Large intestine (tissue), 3 donors: Measurements from ENCODE around the gene CTR9. TPM values are rescaled to one million over a fixed set of nuclear protein-coding genes. Genes with fewer than 3 reads are reported as not detected.

Experiments used
- DNase-seq, 2 donors: peaks; one replicate each; pipeline versions ENCODE4 v3.0.0 to v3.0.0-alpha.2; 2013
- H3K27ac ChIP-seq: one replicate; pipeline ENCODE4 v1.5.1; 2013; ENCODE audit warnings: low read length
- H3K27me3 ChIP-seq: 2 replicates; pipeline ENCODE4 v1.6.1; 2013; ENCODE audit warnings: low read length; ENCODE audit not compliant: control insufficient read depth, insufficient read depth
- H3K36me3 ChIP-seq: 2 replicates; pipeline ENCODE4 v1.6.1; 2013; ENCODE audit warnings: low read length; ENCODE audit not compliant: control insufficient read depth, insufficient read depth
- H3K4me1 ChIP-seq: one replicate; pipeline ENCODE4 v1.6.1; 2013; ENCODE audit warnings: low read length; ENCODE audit not compliant: control insufficient read depth, insufficient read depth
- H3K4me3 ChIP-seq: one replicate; pipeline ENCODE4 v1.5.1; 2013; ENCODE audit warnings: low read length
- H3K9me3 ChIP-seq: one replicate; pipeline ENCODE4 v1.6.1; 2013; ENCODE audit warnings: mild to moderate bottlenecking, low read depth, low read length, moderate library complexity; ENCODE audit not compliant: control insufficient read depth
- WGBS: methylation state at CpG from one replicate; pipeline ENCODE4 v1.1.5; 2013; ENCODE audit warnings: low lambda C conversion rate; ENCODE audit not compliant: insufficient coverage; 5-methylcytosine and 5-hydroxymethylcytosine counted together
- polyA plus RNA-seq: library from polyadenylated mRNA; unstranded; fragments of 120-200 nt; gene quantifications from one replicate; pipeline ENCODE4 v1.2.1, GENCODE V29; 2013

Gene CTR9
- polyA plus RNA-seq, 1 donor = 40.0 TPM

- DNase-seq = no peak
- no CpG with 5 or more reads among the region's 4 CpGs for WGBS
- Histone ChIP-seq H3K4me3 (no peak overlapping the region), H3K27me3 (no peaks in the 10 kb centered on the region), H3K9me3 (no peaks in the 10 kb centered on the region), H3K27ac (no peak overlapping the region), H3K36me3 (no peaks in the 10 kb centered on the region), H3K4me1 (no peaks in the 10 kb centered on the region)
Observed at GRCh38 chr11:10722307-10722706, 28.7 kb upstream of the CTR9 start.

GRCh38 chr11:10725114-10725906 lies 25.7 kb upstream of the CTR9 start:
- H3K4me1 ChIP-seq = no peaks in the 10 kb centered on the region
- H3K27me3 ChIP-seq = peaks cover 2% of the 10 kb centered on the region
- WGBS = no CpG with 5 or more reads among the region's 9 CpGs
- H3K27ac ChIP-seq = no peak overlapping the region
- H3K9me3 ChIP-seq = no peaks in the 10 kb centered on the region
- no peak overlapping the region for H3K4me3 ChIP-seq
- DNase-seq = no peak
- H3K36me3 ChIP-seq = no peaks in the 10 kb centered on the region

GRCh38 chr11:10725907-10726253 lies 25.2 kb upstream of the CTR9 start:
- Histone ChIP-seq H3K9me3 (no peaks in the 10 kb centered on the region), H3K36me3 (no peaks in the 10 kb centered on the region), H3K4me3 (no peak overlapping the region), H3K27ac (no peak overlapping the region), H3K27me3 (peaks cover 2% of the 10 kb centered on the region), H3K4me1 (no peaks in the 10 kb centered on the region)
- no peak for DNase-seq

DNA sequence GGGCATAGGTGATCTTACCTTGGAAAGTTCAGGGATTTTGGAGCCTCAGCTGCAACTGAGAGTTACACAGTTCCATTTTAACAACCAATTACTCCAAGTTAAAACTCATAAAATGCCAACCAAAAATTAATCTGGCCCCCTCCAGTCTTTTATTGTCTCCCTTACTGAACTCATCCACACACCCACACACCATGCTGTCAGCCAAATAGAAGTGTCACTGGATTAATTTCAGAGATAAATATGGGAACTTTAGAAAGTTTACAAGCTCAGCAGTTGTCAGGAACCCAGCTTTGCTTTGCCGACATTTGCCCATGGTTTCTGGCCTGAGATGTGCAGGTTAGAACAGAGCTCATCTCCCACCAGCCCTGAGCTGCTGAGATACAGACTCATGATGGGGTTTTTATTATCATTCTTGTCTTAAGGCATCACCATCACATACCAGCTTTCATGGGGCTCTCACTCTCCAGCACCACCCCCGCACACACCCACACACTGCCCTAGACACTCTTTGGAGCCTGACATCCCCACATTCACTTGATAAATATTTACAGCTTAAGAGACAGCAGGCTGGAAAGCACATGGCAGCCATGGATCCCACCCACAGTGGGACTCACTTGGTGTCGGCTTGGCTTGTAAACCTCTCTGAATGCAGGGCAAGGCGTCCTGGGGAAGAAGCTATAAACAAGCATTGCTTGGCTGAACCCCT lies 23.7 kb upstream of the CTR9 start:
- Histone ChIP-seq H3K27me3 (peaks cover 2% of the 10 kb centered on the region), H3K9me3 (peaks cover 5% of the 10 kb centered on the region), H3K27ac (no peak overlapping the region), H3K4me1 (no peaks in the 10 kb centered on the region), H3K36me3 (no peaks in the 10 kb centered on the region), H3K4me3 (no peak overlapping the region)
- no CpG with 5 or more reads among the region's 4 CpGs for WGBS
- no peak for DNase-seq

DNA sequence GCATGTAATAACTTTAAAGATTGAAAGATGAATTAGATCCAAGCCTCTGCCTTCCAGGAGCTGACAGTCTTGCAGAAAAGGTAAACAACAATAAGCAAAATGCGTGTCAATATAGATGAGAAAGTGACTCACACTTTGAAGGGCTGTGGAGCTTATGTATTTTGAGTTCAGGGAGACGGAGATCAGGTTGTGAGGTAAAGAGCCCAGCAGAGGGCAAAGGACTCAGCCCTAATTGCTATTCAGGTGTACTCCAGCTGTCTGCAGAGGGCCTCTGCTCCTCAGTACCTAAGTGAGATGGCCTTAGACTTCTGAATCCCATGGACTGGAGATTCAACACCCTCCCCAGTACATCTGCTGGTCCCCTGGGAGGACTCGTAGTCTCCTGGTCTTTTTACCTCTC lies 22.9 kb upstream of the CTR9 start:
- Histone ChIP-seq H3K4me3 (no peak overlapping the region), H3K27ac (no peak overlapping the region), H3K36me3 (no peaks in the 10 kb centered on the region), H3K9me3 (peaks cover 5% of the 10 kb centered on the region), H3K4me1 (no peaks in the 10 kb centered on the region), H3K27me3 (peaks cover 2% of the 10 kb centered on the region)
- WGBS = 100% methylated on average over 1 of the region's 3 CpGs
- DNase-seq = no peak

GRCh38 chr11:10728789-10729472 lies 22.1 kb upstream of the CTR9 start:
- Histone ChIP-seq H3K4me3 (peak overlapping the region; percentile 38), H3K9me3 (peaks cover 5% of the 10 kb centered on the region), H3K27me3 (peaks cover 2% of the 10 kb centered on the region), H3K36me3 (no peaks in the 10 kb centered on the region), H3K4me1 (no peaks in the 10 kb centered on the region), H3K27ac (peak overlapping the region; percentile 32)
- no CpG with 5 or more reads among the region's 20 CpGs for WGBS
- peak in 1 of 2 donors; percentile 10 for DNase-seq

DNA sequence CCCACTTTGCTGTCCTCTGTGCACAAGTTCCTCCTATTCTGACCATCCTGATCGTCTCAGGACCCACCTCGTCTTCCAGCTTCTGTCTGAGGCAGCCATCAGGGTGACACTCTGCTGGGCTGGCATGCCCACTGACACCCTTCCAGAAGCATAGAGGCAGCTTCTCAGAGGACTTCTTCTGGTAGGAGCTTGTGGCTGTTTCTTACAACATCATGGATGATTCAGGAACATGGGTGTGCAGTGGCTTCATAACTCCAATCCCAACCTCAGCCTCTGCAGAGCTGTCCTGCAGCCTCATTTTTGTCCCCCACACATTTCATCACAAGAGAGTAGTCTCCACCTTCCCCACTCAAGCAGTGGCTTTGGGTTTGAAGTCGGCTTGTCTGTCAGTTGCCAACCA lies 20.9 kb upstream of the CTR9 start:
- no peak for DNase-seq
- WGBS = no CpG with 5 or more reads among the region's 3 CpGs
- Histone ChIP-seq H3K4me1 (no peaks in the 10 kb centered on the region), H3K9me3 (peaks cover 5% of the 10 kb centered on the region), H3K27ac (no peak overlapping the region), H3K27me3 (peaks cover 2% of the 10 kb centered on the region), H3K36me3 (no peaks in the 10 kb centered on the region), H3K4me3 (no peak overlapping the region)

DNA sequence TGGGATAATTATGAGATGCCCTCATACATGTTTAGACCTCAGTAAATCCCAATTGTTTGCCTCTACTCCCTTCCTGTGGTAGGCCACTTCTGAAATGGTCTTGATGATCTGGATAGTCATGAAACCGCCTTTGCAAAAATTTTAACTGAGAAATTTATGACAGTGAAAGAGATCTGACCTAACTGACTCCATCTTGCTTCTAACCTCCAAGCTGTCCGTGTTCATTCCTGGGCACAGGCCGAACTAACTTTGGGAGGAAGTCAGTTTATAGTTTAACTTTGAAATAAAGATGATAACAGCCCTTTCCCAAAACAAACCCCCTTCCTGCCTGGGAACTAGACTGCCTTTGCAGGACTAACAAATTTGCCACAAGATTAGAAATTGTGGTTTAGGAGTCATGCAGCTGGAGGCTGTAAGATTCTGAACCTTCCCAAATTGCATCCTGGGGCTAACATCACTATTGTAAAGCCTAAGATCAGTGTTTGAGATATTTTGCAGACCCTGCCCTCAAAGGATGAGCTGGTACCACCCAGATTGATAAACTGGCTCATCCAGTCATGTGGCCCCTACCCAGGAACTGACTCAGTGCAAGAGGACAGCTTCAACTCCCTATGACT lies 19.9 kb upstream of the CTR9 start:
- Histone ChIP-seq H3K4me3 (no peak overlapping the region), H3K4me1 (peaks cover 4% of the 10 kb centered on the region), H3K27me3 (peaks cover 2% of the 10 kb centered on the region), H3K9me3 (peaks cover 5% of the 10 kb centered on the region), H3K27ac (no peak overlapping the region), H3K36me3 (no peaks in the 10 kb centered on the region)
- DNase-seq = no peak
- no CpG with 5 or more reads among the region's 3 CpGs for WGBS

DNA sequence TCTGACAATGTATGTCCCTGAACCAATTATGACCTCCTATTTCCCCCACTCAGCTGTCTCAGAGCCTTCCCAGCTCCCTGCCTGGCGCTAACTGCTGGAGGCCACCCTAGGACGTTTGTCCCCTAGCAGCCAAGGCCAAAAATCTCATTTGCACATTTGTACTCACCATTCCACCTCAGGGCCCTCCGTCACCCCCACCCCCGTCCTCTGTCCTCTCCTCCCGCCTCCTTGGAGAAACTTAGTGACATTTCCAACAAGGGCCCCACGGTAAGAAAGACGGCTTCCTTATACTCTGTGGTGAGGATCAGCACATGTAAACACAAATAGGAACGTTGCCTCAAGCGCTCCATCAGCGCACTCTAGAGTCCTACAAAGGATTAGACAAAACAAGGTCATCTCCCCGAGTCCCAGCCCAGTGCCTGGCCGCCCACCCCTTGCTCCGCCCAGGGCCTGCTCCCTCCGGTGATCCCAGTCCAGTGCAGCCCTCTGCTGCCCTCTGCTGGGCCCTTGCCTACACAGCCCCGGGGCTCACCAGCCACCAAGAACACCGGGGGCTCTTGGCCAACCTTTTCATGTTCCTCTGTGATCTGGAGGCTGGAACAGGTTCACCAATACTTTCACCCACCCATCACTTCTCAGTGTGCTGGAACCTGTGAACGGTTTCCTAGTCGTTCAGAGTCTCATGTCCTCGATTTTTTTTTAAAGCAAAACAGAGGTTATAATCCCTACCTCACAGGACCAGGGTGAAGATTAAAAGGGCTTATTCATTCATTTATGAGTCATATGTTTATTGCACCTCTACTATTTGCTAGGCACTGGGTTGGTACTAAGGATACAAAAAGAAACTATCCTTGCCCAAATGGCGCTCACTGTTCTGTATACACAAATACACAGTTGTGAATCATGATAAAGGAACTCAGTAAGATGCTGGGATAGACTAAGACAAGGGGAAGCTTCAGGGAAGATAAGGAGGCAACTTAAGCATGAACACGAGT lies 15.3 kb upstream of the CTR9 start:
- Histone ChIP-seq H3K36me3 (no peaks in the 10 kb centered on the region), H3K27ac (no peak overlapping the region), H3K27me3 (no peaks in the 10 kb centered on the region), H3K4me1 (peaks cover 4% of the 10 kb centered on the region), H3K4me3 (peak overlapping the region; percentile 29), H3K9me3 (peaks cover 5% of the 10 kb centered on the region)
- WGBS = 0% methylated on average over 2 of the region's 21 CpGs
- DNase-seq = peak; percentile 83 to 86
